K562 (cell line): ENCODE results near the gene ERBB3. TPM values are rescaled to one million over a fixed set of nuclear protein-coding genes. Genes with fewer than 3 reads are reported as not detected.

Source experiments
- CBX3 ChIP-seq, 2 experiments: IDR thresholded peaks; 1 replicate in 1 of 2; 2 replicates in 1 of 2; pipeline ENCODE4 v1.6.1; 2012; ENCODE audit warnings: inconsistent platforms in 2 of 2, low read length in 2 of 2, borderline replicate concordance in 1 of 2, control low read depth in 1 of 2
- CHD1 ChIP-seq: fragments of 200-600 bp; sonication (generic); IDR thresholded peaks from one replicate; pipeline ENCODE4 v1.6.1; 2012; ENCODE audit warnings: mild to moderate bottlenecking, moderate library complexity, low read length, inconsistent platforms
- CREM ChIP-seq: IDR thresholded peaks from 2 replicates; pipeline ENCODE4 v1.6.1; 2014; ENCODE audit warnings: antibody characterized with exemption, low read depth
- EHMT2 ChIP-seq: fragments of 450-650 bp; IDR thresholded peaks from 2 replicates; pipeline ENCODE4 v1.6.1; 2018; ENCODE audit warnings: antibody characterized with exemption
- ELF4 ChIP-seq: fragments of 450-650 bp; formaldehyde crosslinking; IDR thresholded peaks from 2 replicates; pipeline ENCODE4 v1.4.0; 2022; ENCODE audit warnings: missing genetic modification characterization
- GABPB2 ChIP-seq: fragments of 250-450 bp; sonication (Bioruptor Pico); conservative IDR thresholded peaks from 2 replicates; pipeline ENCODE4 v1.5.1; 2021; ENCODE audit warnings: mild to moderate bottlenecking
- KAT2B ChIP-seq: IDR thresholded peaks from one replicate; pipeline ENCODE4 v1.6.1; 2012; ENCODE audit warnings: low read depth, mild to moderate bottlenecking, control low read depth, inconsistent platforms, low read length, moderate library complexity
- MAFG ChIP-seq: fragments of 450-650 bp; conservative IDR thresholded peaks from 2 replicates; pipeline ENCODE4 v1.6.1; 2016; ENCODE audit warnings: missing genetic modification characterization, missing compliant biosample characterization
- NFATC3 ChIP-seq: fragments of 450-650 bp; IDR thresholded peaks from 2 replicates; pipeline ENCODE4 v1.6.1; 2017; ENCODE audit warnings: mild to moderate bottlenecking
- OTX1 ChIP-seq: fragments of 450-650 bp; formaldehyde crosslinking; IDR thresholded peaks from 2 replicates; pipeline ENCODE4 v1.4.0; 2022; ENCODE audit warnings: mild to moderate bottlenecking
- PHB ChIP-seq: fragments of 250-450 bp; sonication (Bioruptor Pico); IDR thresholded peaks from 2 replicates; pipeline ENCODE4 v1.5.0; 2021
- PHF20 ChIP-seq: fragments of 450-650 bp; IDR thresholded peaks from 2 replicates; pipeline ENCODE4 v1.6.1; 2018; ENCODE audit not compliant: partially characterized antibody
- PML ChIP-seq: IDR thresholded peaks from 2 replicates; pipeline ENCODE4 v1.6.1; 2012; ENCODE audit warnings: low read length, inconsistent platforms
- POLR2AphosphoS2 ChIP-seq: IDR thresholded peaks from 2 replicates; pipeline ENCODE4 v1.6.1; 2012; ENCODE audit warnings: low read length, improper control_type of control experiment
- TEAD2 ChIP-seq: fragments of 450-650 bp; IDR thresholded peaks from 2 replicates; pipeline ENCODE4 v1.6.1; 2016; ENCODE audit warnings: missing genetic modification characterization, control low read depth, missing compliant biosample characterization
- polyA plus RNA-seq, 8 experiments: library from polyadenylated mRNA; depleted of rRNA in 4 of 8; stranded (reverse) in 5 of 8; unstranded in 3 of 8; fragments of >200 nt; fragmentation: Nextera tagmentation in 2 of 8; fragmentation: Illumina TruSeq in 1 of 8; extraction: Ambion mirVana in 2 of 8; extraction: Trizol in 1 of 8; gene quantifications; 2 replicates each; pipeline versions ENCODE4 v1.2.1 to v1.2.3, GENCODE V29; 2011 to 2014; ENCODE audit warnings: inconsistent platforms in 1 of 8, missing spikeins in 1 of 8
- total RNA-seq, 7 experiments: library from RNA; depleted of rRNA in 6 of 7; stranded (reverse); fragments of >200 nt in 6 of 7; fragmentation: Illumina TruSeq in 2 of 7; extraction: Trizol in 2 of 7; gene quantifications; 2 replicates each; pipeline versions ENCODE4 v1.2.1 to v1.2.3, GENCODE V29; 2011 to 2021; ENCODE audit warnings: low replicate concordance in 1 of 7
- TF ChIP-seq, protein P1 (sequence below): fragments of 250-450 bp; sonication (Bioruptor Pico); IDR thresholded peaks from 2 replicates; pipeline ENCODE4 v1.5.0; 2022; ENCODE audit warnings: mild to moderate bottlenecking
- TF ChIP-seq, protein P2 (sequence below): fragments of 250-450 bp; sonication (Bioruptor Pico); IDR thresholded peaks from 2 replicates; pipeline ENCODE4 v1.8.0; 2022; ENCODE audit warnings: moderate library complexity, mild to moderate bottlenecking, inconsistent platforms
- TF ChIP-seq, protein P3 (sequence below), 3 experiments: fragments of 200-800 bp in 1 of 3; fragments of 250-450 bp in 1 of 3; fragments of 450-650 bp in 1 of 3; sonication (Bioruptor Pico) in 1 of 3; sonication (Bioruptor generic) in 1 of 3; formaldehyde crosslinking in 1 of 3; IDR thresholded peaks; 2 replicates each; pipeline versions ENCODE4 v1.6.1 to v1.8.0; 2016 to 2022; ENCODE audit warnings: mild to moderate bottlenecking in 2 of 3, missing genetic modification characterization in 2 of 3, missing compliant biosample characterization in 1 of 3, moderate library complexity in 1 of 3

ERBB3 gene
- total and polyA plus RNA-seq, 9 of the 15 experiments (the other 6 are each of a cell fraction or from before 2014, with no cell fraction given): 1.5 to 5.4 (median 3.8) TPM

DNA sequence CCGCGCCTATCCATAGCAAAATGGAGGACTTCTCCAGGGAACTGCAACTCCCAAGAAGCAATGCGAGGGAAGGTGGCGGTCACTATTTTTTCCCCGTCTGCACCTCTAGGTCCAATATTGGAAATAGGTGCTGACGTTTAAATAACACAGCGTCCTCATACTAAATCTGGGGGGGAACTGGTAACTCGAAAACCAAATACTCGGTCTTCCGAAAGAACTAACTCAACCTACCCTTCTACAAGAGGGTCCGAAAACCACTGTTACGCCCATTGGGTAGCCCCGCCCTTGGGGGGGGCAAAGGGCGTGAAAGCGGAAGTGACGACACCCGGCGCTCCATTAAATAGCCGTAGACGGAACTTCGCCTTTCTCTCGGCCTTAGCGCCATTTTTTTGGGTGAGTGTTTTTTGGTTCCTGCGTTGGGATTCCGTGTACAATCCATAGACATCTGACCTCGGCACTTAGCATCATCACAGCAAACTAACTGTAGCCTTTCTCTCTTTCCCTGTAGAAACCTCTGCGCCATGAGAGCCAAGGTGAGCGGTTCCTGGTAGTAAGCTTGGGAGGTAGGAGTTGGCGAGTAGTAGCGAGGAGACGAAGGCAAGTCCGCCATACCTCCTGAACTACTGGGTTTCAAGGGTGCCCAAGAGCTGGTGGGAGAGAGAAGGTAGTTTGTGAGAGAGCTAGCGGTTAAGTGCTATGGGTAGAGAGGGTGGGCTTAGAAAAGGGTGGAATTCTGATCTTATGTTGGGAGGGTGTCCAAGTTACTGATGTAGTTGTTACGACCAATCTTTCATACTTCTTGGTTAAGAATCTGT, 36.5 kb downstream of the ERBB3 start, which contains the start of gene RPL41 (continued):
- no peak for TF ChIP-seq TEAD2 (tag)
- TF ChIP-seq NFATC3: peak; percentile 76; the same call in 1 of the 2 replicates
- peak; percentile 88 for TF ChIP-seq CHD1
- TF ChIP-seq, protein P1, sequence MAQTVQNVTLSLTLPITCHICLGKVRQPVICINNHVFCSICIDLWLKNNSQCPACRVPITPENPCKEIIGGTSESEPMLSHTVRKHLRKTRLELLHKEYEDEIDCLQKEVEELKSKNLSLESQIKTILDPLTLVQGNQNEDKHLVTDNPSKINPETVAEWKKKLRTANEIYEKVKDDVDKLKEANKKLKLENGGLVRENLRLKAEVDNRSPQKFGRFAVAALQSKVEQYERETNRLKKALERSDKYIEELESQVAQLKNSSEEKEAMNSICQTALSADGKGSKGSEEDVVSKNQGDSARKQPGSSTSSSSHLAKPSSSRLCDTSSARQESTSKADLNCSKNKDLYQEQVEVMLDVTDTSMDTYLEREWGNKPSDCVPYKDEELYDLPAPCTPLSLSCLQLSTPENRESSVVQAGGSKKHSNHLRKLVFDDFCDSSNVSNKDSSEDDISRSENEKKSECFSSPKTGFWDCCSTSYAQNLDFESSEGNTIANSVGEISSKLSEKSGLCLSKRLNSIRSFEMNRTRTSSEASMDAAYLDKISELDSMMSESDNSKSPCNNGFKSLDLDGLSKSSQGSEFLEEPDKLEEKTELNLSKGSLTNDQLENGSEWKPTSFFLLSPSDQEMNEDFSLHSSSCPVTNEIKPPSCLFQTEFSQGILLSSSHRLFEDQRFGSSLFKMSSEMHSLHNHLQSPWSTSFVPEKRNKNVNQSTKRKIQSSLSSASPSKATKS: no peak
- TF ChIP-seq PML: peak; percentile 97
- TF ChIP-seq, protein P2, sequence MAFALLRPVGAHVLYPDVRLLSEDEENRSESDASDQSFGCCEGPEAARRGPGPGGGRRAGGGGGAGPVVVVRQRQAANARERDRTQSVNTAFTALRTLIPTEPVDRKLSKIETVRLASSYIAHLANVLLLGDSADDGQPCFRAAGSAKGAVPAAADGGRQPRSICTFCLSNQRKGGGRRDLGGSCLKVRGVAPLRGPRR (CRISPR knock-in tag): no peak
- TF ChIP-seq CBX3 (IDR thresholded peaks at IDR 0.05; ENCODE audit: borderline replicate concordance in 1 of 2, low read length in 2 of 2): peak in 1 of 2 experiments; percentile 45; a peak in 1 of 3 replicates
- TF ChIP-seq, protein P3, sequence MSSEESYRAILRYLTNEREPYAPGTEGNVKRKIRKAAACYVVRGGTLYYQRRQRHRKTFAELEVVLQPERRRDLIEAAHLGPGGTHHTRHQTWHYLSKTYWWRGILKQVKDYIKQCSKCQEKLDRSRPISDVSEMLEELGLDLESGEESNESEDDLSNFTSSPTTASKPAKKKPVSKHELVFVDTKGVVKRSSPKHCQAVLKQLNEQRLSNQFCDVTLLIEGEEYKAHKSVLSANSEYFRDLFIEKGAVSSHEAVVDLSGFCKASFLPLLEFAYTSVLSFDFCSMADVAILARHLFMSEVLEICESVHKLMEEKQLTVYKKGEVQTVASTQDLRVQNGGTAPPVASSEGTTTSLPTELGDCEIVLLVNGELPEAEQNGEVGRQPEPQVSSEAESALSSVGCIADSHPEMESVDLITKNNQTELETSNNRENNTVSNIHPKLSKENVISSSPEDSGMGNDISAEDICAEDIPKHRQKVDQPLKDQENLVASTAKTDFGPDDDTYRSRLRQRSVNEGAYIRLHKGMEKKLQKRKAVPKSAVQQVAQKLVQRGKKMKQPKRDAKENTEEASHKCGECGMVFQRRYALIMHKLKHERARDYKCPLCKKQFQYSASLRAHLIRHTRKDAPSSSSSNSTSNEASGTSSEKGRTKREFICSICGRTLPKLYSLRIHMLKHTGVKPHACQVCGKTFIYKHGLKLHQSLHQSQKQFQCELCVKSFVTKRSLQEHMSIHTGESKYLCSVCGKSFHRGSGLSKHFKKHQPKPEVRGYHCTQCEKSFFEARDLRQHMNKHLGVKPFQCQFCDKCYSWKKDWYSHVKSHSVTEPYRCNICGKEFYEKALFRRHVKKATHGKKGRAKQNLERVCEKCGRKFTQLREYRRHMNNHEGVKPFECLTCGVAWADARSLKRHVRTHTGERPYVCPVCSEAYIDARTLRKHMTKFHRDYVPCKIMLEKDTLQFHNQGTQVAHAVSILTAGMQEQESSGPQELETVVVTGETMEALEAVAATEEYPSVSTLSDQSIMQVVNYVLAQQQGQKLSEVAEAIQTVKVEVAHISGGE (CRISPR knock-in tag; IDR thresholded peaks at IDR 0.05): peak in 2 of 3 experiments; percentile 38 to 95; a peak in 3 of 6 replicates
- TF ChIP-seq KAT2B: peak; percentile 57
- peak; percentile 89 for TF ChIP-seq PHF20
- no peak for TF ChIP-seq EHMT2
- TF ChIP-seq MAFG (tag): no peak
- TF ChIP-seq POLR2AphosphoS2: peak; percentile 86; the same call in 1 of the 2 replicates
- peak; percentile 52; the same call in 1 of the 2 replicates for TF ChIP-seq PHB (CRISPR knock-in tag)
- TF ChIP-seq ELF4 (CRISPR knock-in tag): peak; percentile 74
- peak; percentile 73; the same call in 1 of the 2 replicates for TF ChIP-seq OTX1
- peak; percentile 79; the same call in 1 of the 2 replicates for TF ChIP-seq GABPB2
- peak; percentile 97 for TF ChIP-seq CREM
